HT1080 (cell line): ENCODE measurements around the gene CD40LG. TPM values are rescaled to one million over a fixed set of nuclear protein-coding genes. Genes with fewer than 3 reads are reported as not detected.

Experiments used
- DNase-seq: peaks from one replicate; pipeline ENCODE4 v3.0.0-alpha.2; 2015; ENCODE audit warnings: low read depth
- total RNA-seq: library from RNA; depleted of rRNA; stranded (reverse); fragments of >200 nt; shearing (Covaris generic); gene quantifications from 2 replicates; pipeline ENCODE4 v1.2.3, GENCODE V29; 2014; rRNA removed

CD40LG gene
- total RNA-seq, 1 experiment from 2014 or later: not detected

DNA sequence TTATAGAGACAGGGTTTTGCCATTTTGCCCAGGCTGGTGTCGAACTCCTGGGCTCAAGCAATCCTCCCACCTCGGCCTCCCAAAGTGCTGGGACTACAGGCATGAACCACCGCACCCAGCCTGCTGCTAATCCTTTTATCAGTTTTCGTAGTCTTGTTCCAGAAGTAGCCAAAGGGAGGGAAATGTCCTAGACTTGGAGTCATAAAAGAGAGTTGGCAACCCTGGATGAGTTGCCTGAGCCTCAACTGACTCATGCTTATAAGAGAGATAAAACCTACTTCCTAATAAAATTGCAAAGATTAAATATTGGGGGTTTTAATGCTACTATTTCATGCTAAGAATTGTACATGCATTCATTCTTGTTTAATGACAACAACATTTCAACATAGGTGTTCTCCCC lies 44.3 kb downstream of the CD40LG start:
- no peak for DNase-seq

DNA sequence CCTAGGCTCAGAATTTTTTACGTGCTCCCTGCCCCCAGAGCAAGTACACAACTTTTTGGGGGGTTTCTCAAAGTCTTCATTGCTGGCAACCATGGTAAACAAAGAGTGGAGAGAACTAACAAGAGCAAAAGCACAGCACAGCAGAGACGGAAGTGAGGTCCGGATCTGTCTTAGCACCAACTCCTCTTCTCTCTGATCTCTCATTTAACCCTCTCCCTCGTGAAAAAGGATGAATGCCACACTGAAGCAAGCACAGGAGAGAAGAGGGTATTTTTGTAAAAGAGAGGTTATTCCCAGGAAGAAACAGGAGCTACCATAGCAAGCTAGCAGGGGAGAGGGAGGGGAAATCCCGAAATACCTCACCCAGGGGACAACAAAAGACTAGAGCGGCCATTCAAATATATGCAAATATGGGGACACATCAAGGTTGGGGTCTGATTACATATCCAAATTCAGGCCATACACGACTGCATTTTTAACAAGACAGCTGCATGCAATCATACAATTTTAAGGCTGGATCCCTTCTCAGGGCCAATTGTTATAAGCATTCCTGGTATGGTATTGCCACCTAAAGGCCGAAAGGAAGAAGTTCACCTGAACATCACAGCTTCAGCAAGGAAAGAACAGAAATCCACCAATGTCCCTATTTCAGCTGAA lies 46.6 kb downstream of the CD40LG start:
- peak; percentile 1 for DNase-seq

DNA sequence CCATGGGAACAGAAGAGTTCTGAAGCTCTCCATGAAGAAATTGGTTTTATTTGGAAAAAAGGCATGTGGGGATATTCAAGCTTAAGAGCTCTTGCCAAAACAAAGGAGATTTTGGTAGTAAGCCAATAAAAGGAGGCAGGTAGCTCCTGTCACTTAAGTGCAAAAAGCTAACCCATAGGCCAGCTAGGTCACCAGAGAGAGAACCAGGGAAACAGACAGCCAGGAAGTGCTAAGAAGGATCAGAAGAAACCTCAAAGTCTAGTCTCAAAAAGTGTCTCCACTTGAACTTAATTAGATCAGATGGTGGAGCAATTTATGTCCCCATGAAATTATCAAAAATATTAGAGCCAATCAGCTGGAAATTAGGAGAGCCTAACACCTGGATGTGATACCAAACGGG lies 49.2 kb downstream of the CD40LG start:
- DNase-seq: no peak

GRCh38 chrX:136708348-136708747 lies 60.4 kb downstream of the CD40LG start:
- DNase-seq: no peak

Other genes with a start within 250 kb of the CD40LG start
- gene BRS3, start 160.2 kb upstream of the CD40LG start, total RNA-seq: not detected in 2 replicates
- 48.6 and 61.1 TPM in 2 replicates for gene HTATSF1, start 150.6 kb upstream of the CD40LG start, total RNA-seq
- gene VGLL1, start 115.9 kb upstream of the CD40LG start, total RNA-seq: not detected in 2 replicates
- 3.2 and 3.5 TPM in 2 replicates for gene ARHGEF6, start 132.8 kb downstream of the CD40LG start, total RNA-seq
- gene RBMX, start 232.6 kb downstream of the CD40LG start, total RNA-seq: 322 and 340 TPM in 2 replicates